ENCODE data around the gene COL2A1. TPM values are rescaled to one million over a fixed set of nuclear protein-coding genes. Genes with fewer than 3 reads are reported as not detected.

Gene COL2A1
- total RNA-seq, 2 experiments from 2014 or later, result not detected

- Histone ChIP-seq H3K9me3 (ENCODE audit: control insufficient read depth in 1 of 2, insufficient read depth in 1 of 2, low read length in 2 of 2) (no peaks in the 10 kb centered on the region), H3K27ac (ENCODE audit: low read depth in 1 of 2, low read length in 2 of 2) (no peak overlapping the region), H3K27me3 (ENCODE audit: control insufficient read depth in 1 of 2, insufficient read depth in 2 of 2, low read length in 2 of 2) (peaks cover 11 to 20% of the 10 kb centered on the region in 2 experiments), H3K4me3 (ENCODE audit: low read length) (no peak overlapping the region), H3K4me1 (ENCODE audit: insufficient read depth, low read length) (no peaks in the 10 kb centered on the region), H3K36me3 (ENCODE audit: insufficient read depth, low read length) (no peaks in the 10 kb centered on the region)
- intact Hi-C loops (cut with DNase I, micrococcal nuclease), result no loop called here
- Mint-ChIP-seq H3K9me3 (no peaks in the 10 kb centered on the region), H3K27ac (no peak overlapping the region), H3K4me1 (ENCODE audit: low read depth) (no peaks in the 10 kb centered on the region), H3K27me3 (peaks cover 49% of the 10 kb centered on the region), H3K4me3 (no peak overlapping the region), H3K36me3 (ENCODE audit: low read depth) (no peaks in the 10 kb centered on the region)
- POLR2A ChIA-PET, result no interaction called here
- DNase-seq, result no peak
- CTCF ChIA-PET, result no interaction called here
- TF ChIP-seq CTCF (IDR thresholded peaks at IDR 0.05), result no peak
- ATAC-seq (ENCODE audit: poor library complexity), result no peak
These were observed 10.9 kb upstream of the COL2A1 start for GRCh38 chr12:48015129-48015528.

GRCh38 chr12:48013287-48013686 is 9.0 kb upstream of the COL2A1 start:
- Mint-ChIP-seq H3K36me3 (ENCODE audit: low read depth) (no peaks in the 10 kb centered on the region), H3K4me1 (ENCODE audit: low read depth) (no peaks in the 10 kb centered on the region), H3K9me3 (no peaks in the 10 kb centered on the region), H3K4me3 (no peak overlapping the region), H3K27me3 (peaks cover 62% of the 10 kb centered on the region), H3K27ac (no peak overlapping the region)
- TF ChIP-seq CTCF (IDR thresholded peaks at IDR 0.05), result no peak
- ChIA-PET POLR2A (no interaction called here), CTCF (no interaction called here)
- H3K27me3 ChIP-seq (ENCODE audit: control insufficient read depth in 1 of 2, insufficient read depth in 2 of 2, low read length in 2 of 2), result peaks cover 21 to 25% of the 10 kb centered on the region in 2 experiments
- intact Hi-C loops (cut with DNase I, micrococcal nuclease), result no loop called here
- no peaks in the 10 kb centered on the region for H3K4me1 ChIP-seq (ENCODE audit: insufficient read depth, low read length)
- H3K27ac ChIP-seq (ENCODE audit: low read depth in 1 of 2, low read length in 2 of 2), result no peak overlapping the region
- DNase-seq (no peak), ATAC-seq (ENCODE audit: poor library complexity) (no peak)
- no peaks in the 10 kb centered on the region for H3K36me3 ChIP-seq (ENCODE audit: insufficient read depth, low read length)
- H3K9me3 ChIP-seq (ENCODE audit: control insufficient read depth in 1 of 2, insufficient read depth in 1 of 2, low read length in 2 of 2), result no peaks in the 10 kb centered on the region
- no peak overlapping the region for H3K4me3 ChIP-seq (ENCODE audit: low read length)

- Mint-ChIP-seq H3K9me3 (no peaks in the 10 kb centered on the region), H3K27me3 (peaks cover 71% of the 10 kb centered on the region), H3K27ac (no peak overlapping the region), H3K4me1 (ENCODE audit: low read depth) (no peaks in the 10 kb centered on the region), H3K36me3 (ENCODE audit: low read depth) (no peaks in the 10 kb centered on the region), H3K4me3 (no peak overlapping the region)
- POLR2A ChIA-PET, result no interaction called here
- Histone ChIP-seq H3K36me3 (ENCODE audit: insufficient read depth, low read length) (no peaks in the 10 kb centered on the region), H3K4me1 (ENCODE audit: insufficient read depth, low read length) (no peaks in the 10 kb centered on the region), H3K27ac (ENCODE audit: low read depth in 1 of 2, low read length in 2 of 2) (no peak overlapping the region), H3K4me3 (ENCODE audit: low read length) (no peak overlapping the region), H3K27me3 (ENCODE audit: control insufficient read depth in 1 of 2, insufficient read depth in 2 of 2, low read length in 2 of 2) (peaks cover 21 to 27% of the 10 kb centered on the region in 2 experiments), H3K9me3 (ENCODE audit: control insufficient read depth in 1 of 2, insufficient read depth in 1 of 2, low read length in 2 of 2) (no peaks in the 10 kb centered on the region)
- intact Hi-C loops (cut with DNase I, micrococcal nuclease), result no loop called here
- ATAC-seq (ENCODE audit: poor library complexity) (no peak), DNase-seq (no peak)
- CTCF ChIA-PET, result no interaction called here
- no peak for TF ChIP-seq CTCF (IDR thresholded peaks at IDR 0.05)
These were observed 7.8 kb upstream of the COL2A1 start for GRCh38 chr12:48012070-48012469.
